CD14-positive monocyte (primary cell): ENCODE results near the gene SLC17A3. TPM values are rescaled to one million over a fixed set of nuclear protein-coding genes. Genes with fewer than 3 reads are reported as not detected.

Experiments used
- DNase-seq, 3 donors: peaks; one replicate each; pipeline ENCODE4 v3.0.0-alpha.2; 2011 to 2022
- H2AFZ ChIP-seq: 2 replicates; pipeline ENCODE4 v1.6.0; 2012; ENCODE audit warnings: mild to moderate bottlenecking, low read depth, low read length, inconsistent platforms; ENCODE audit not compliant: insufficient read depth, poor library complexity, severe bottlenecking
- H3K27ac ChIP-seq, 2 donors: 1 replicate in 1 of 2; 2 replicates in 1 of 2; pipeline ENCODE4 v1.5.1; 2012 to 2013; ENCODE audit warnings: low read length in 2 of 2, control low read depth in 1 of 2, inconsistent platforms in 1 of 2, low read depth in 1 of 2, mild to moderate bottlenecking in 1 of 2
- H3K27me3 ChIP-seq, 2 donors: one replicate each; pipeline versions ENCODE4 v1.6.0 to v1.6.1; 2011 to 2013; ENCODE audit warnings: low read length in 2 of 2; ENCODE audit not compliant: control insufficient read depth in 2 of 2, insufficient read depth in 2 of 2
- H3K36me3 ChIP-seq, 2 donors: replicated peaks in 1 of 2; 1 replicate in 1 of 2; 2 replicates in 1 of 2; pipeline versions ENCODE4 v1.5.1 to v1.6.1; 2012 to 2013; ENCODE audit warnings: low read length in 2 of 2, control low read depth in 1 of 2, inconsistent platforms in 1 of 2, mild to moderate bottlenecking in 1 of 2; ENCODE audit not compliant: insufficient read depth in 2 of 2, control insufficient read depth in 1 of 2
- H3K4me1 ChIP-seq, 2 donors: 1 replicate in 1 of 2; 2 replicates in 1 of 2; pipeline versions ENCODE4 v1.5.1 to v1.6.1; 2012 to 2013; ENCODE audit warnings: low read length in 2 of 2, control low read depth in 1 of 2, inconsistent platforms in 1 of 2, mild to moderate bottlenecking in 1 of 2, moderate library complexity in 1 of 2; ENCODE audit not compliant: insufficient read depth in 2 of 2, control insufficient read depth in 1 of 2
- H3K4me2 ChIP-seq: replicated peaks from 2 replicates; pipeline ENCODE3; 2012; ENCODE audit warnings: low read length, moderate library complexity, mild to moderate bottlenecking; ENCODE audit not compliant: poor library complexity, severe bottlenecking; ENCODE audit errors: extremely low read depth
- H3K4me3 ChIP-seq, 3 experiments: fragments of 200-600 bp in 1 of 3; sonication (generic) in 1 of 3; replicated peaks in 1 of 3; 1 replicate in 2 of 3; 2 replicates in 1 of 3; pipeline ENCODE4 v1.5.1; 2011 to 2013; ENCODE audit warnings: low read length in 3 of 3, mild to moderate bottlenecking in 3 of 3, control low read depth in 2 of 3, low read depth in 2 of 3, inconsistent platforms in 1 of 3, moderate library complexity in 1 of 3
- H3K79me2 ChIP-seq: 2 replicates; pipeline ENCODE4 v1.6.0; 2012; ENCODE audit warnings: mild to moderate bottlenecking, control low read depth, inconsistent platforms, low read length, moderate library complexity; ENCODE audit not compliant: insufficient read depth
- H3K9ac ChIP-seq: 2 replicates; pipeline ENCODE4 v1.6.0; 2017; ENCODE audit warnings: low read length, mild to moderate bottlenecking; ENCODE audit not compliant: insufficient read depth, poor library complexity, severe bottlenecking
- H3K9me3 ChIP-seq, 2 donors: replicated peaks in 1 of 2; 1 replicate in 1 of 2; 2 replicates in 1 of 2; pipeline versions ENCODE4 v1.5.1 to v1.6.1; 2012 to 2013; ENCODE audit warnings: low read length in 2 of 2, control low read depth in 1 of 2; ENCODE audit not compliant: control insufficient read depth in 1 of 2, insufficient read depth in 1 of 2
- H4K20me1 ChIP-seq: 2 replicates; pipeline ENCODE4 v1.6.0; 2012; ENCODE audit warnings: mild to moderate bottlenecking, low read length, control low read depth, moderate library complexity; ENCODE audit not compliant: insufficient read depth
- H3K27ac Mint-ChIP-seq, 7 donors: one replicate each; pipeline ENCODE4 v1.8.0; 2020; ENCODE audit warnings: mild to moderate bottlenecking in 7 of 7, mixed read lengths in 7 of 7, moderate library complexity in 6 of 7, inconsistent platforms in 2 of 7
- H3K27me3 Mint-ChIP-seq, 3 donors: one replicate each; pipeline ENCODE4 v1.8.0; 2021 to 2022; ENCODE audit warnings: low read depth in 3 of 3, mild to moderate bottlenecking in 3 of 3, mixed read lengths in 3 of 3, moderate library complexity in 3 of 3, inconsistent platforms in 1 of 3
- H3K36me3 Mint-ChIP-seq, 2 donors: one replicate each; pipeline ENCODE4 v1.8.0; 2020; ENCODE audit warnings: mixed read lengths in 2 of 2, inconsistent platforms in 1 of 2, mild to moderate bottlenecking in 1 of 2
- H3K4me1 Mint-ChIP-seq: one replicate; pipeline ENCODE4 v1.8.0; 2020; ENCODE audit warnings: mild to moderate bottlenecking, mixed read lengths
- H3K4me3 Mint-ChIP-seq, 2 donors: one replicate each; pipeline ENCODE4 v1.8.0; 2020; ENCODE audit warnings: mild to moderate bottlenecking in 2 of 2, mixed read lengths in 2 of 2, moderate library complexity in 1 of 2
- H3K9me3 Mint-ChIP-seq, 7 donors: one replicate each; pipeline ENCODE4 v1.8.0; 2020 to 2022; ENCODE audit warnings: mixed read lengths in 7 of 7, mild to moderate bottlenecking in 6 of 7, moderate library complexity in 6 of 7, inconsistent platforms in 2 of 7
- WGBS: methylation state at CpG from one replicate; pipeline ENCODE4 v1.1.5; 2013; ENCODE audit warnings: missing lambda C conversion rate; ENCODE audit not compliant: insufficient coverage; 5-methylcytosine and 5-hydroxymethylcytosine counted together
- intact Hi-C, 2 donors: fragments of 100-400 bp; cut with micrococcal nuclease; formaldehyde crosslinking; loops; one replicate each; pipeline versions ENCODE4 v1.15.0 to v1.15.1; 2023
- polyA plus RNA-seq, 3 donors: library from polyadenylated mRNA; depleted of rRNA in 1 of 3; unstranded in 2 of 3; stranded (reverse) in 1 of 3; fragments of 300-500 nt in 2 of 3; fragments of >200 nt in 1 of 3; fragmentation: Illumina TruSeq in 2 of 3; gene quantifications; 1 replicate in 2 of 3; 2 replicates in 1 of 3; pipeline ENCODE4 v1.2.3, GENCODE V29; 2012 to 2021
- TF ChIP-seq, protein P1 (sequence below): fragments of 200-600 bp; IDR thresholded peaks from one replicate; pipeline ENCODE4 v1.8.0; 2022; ENCODE audit warnings: antibody characterized with exemption, mild to moderate bottlenecking

SLC17A3 gene
- polyA plus RNA-seq, 3 donors, result not detected

- no peak overlapping the region for H3K27ac ChIP-seq
- TF ChIP-seq, protein P1, sequence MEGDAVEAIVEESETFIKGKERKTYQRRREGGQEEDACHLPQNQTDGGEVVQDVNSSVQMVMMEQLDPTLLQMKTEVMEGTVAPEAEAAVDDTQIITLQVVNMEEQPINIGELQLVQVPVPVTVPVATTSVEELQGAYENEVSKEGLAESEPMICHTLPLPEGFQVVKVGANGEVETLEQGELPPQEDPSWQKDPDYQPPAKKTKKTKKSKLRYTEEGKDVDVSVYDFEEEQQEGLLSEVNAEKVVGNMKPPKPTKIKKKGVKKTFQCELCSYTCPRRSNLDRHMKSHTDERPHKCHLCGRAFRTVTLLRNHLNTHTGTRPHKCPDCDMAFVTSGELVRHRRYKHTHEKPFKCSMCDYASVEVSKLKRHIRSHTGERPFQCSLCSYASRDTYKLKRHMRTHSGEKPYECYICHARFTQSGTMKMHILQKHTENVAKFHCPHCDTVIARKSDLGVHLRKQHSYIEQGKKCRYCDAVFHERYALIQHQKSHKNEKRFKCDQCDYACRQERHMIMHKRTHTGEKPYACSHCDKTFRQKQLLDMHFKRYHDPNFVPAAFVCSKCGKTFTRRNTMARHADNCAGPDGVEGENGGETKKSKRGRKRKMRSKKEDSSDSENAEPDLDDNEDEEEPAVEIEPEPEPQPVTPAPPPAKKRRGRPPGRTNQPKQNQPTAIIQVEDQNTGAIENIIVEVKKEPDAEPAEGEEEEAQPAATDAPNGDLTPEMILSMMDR, result no peak
- no peak overlapping the region for H3K9ac ChIP-seq
- no peaks in the 10 kb centered on the region for H3K9me3 ChIP-seq
- intact Hi-C loops, result no loop called here
- DNase-seq, result no peak
- no peaks in the 10 kb centered on the region for H3K4me1 ChIP-seq
- no peak overlapping the region for H2AFZ ChIP-seq
- Mint-ChIP-seq H3K4me3 (no peak overlapping the region), H3K27me3 (peaks cover 0 to 1% (median 0%) of the 10 kb centered on the region in 3 donors), H3K9me3 (no peaks in the 10 kb centered on the region), H3K4me1 (peaks cover 3% of the 10 kb centered on the region), H3K27ac (no peak overlapping the region), H3K36me3 (no peaks in the 10 kb centered on the region)
- H3K79me2 ChIP-seq, result no peaks in the 10 kb centered on the region
- no peaks in the 10 kb centered on the region for H4K20me1 ChIP-seq
- no peaks in the 10 kb centered on the region for H3K27me3 ChIP-seq
- H3K4me2 ChIP-seq, result no peak overlapping the region
- no peak overlapping the region for H3K4me3 ChIP-seq
- no peaks in the 10 kb centered on the region for H3K36me3 ChIP-seq
- 93% methylated on average over 2 of the region's 4 CpGs for WGBS
Measured at GRCh38 chr6:25903467-25904099, 29.5 kb upstream of the SLC17A3 start.

DNA sequence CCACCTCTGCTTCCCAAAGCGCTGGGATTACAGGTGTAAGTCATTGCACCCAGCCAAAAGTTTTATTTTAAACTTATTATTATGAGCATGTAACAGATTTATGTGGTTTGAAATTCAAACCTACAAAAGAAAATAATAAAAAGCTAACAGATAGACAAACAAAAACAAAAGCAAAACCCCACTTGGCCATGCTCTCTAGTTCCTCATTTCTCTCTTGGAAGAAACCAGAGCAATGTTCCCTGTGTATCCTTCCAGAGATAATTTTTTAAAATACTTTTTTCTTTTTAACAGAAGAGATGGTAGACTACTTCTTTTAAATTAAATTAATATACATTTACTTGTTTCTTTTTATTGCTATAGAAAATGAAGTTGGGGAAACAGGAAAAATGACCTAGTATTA, 28.0 kb upstream of the SLC17A3 start:
- Histone ChIP-seq H3K9ac (no peak overlapping the region), H3K4me1 (no peaks in the 10 kb centered on the region), H3K9me3 (no peaks in the 10 kb centered on the region), H3K27me3 (no peaks in the 10 kb centered on the region), H3K36me3 (no peaks in the 10 kb centered on the region), H2AFZ (no peak overlapping the region), H4K20me1 (no peaks in the 10 kb centered on the region), H3K27ac (no peak overlapping the region), H3K4me2 (peak overlapping the region; percentile 5), H3K4me3 (no peak overlapping the region), H3K79me2 (no peaks in the 10 kb centered on the region)
- no peaks in the 10 kb centered on the region for H3K9me3 Mint-ChIP-seq
- peaks cover 0 to 1% (median 0%) of the 10 kb centered on the region in 3 donors for H3K27me3 Mint-ChIP-seq
- H3K27ac Mint-ChIP-seq, result no peak overlapping the region
- TF ChIP-seq, protein P1, result no peak
- DNase-seq, result peak in 1 of 3 donors; percentile 2
- no CpG with 5 or more reads among the region's 1 CpG for WGBS
- H3K4me3 Mint-ChIP-seq, result no peak overlapping the region
- H3K4me1 Mint-ChIP-seq, result no peaks in the 10 kb centered on the region
- intact Hi-C loops, result no loop called here
- no peaks in the 10 kb centered on the region for H3K36me3 Mint-ChIP-seq
